Measurements from ENCODE around the gene SFMBT2.

GRCh38 chr10:7260912-7261311 is 149.9 kb downstream of the SFMBT2 start:
- no peak for TF ChIP-seq CTCF (IDR thresholded peaks at IDR 0.05)
- TF ChIP-seq ZFX (IDR thresholded peaks at IDR 0.05; ENCODE audit: borderline replicate concordance): no peak
